ENCODE data around the gene KRTAP5-2. TPM values are rescaled to one million over a fixed set of nuclear protein-coding genes. Genes with fewer than 3 reads are reported as not detected.

KRTAP5-2 gene
- total RNA-seq, 1 experiment from 2014 or later, result 0.26 TPM

GRCh38 chr11:1563149-1563638 is 34.9 kb downstream of the KRTAP5-2 start:
- no peak for DNase-seq (ENCODE audit: low read depth, low spot score)
- in situ Hi-C loops (cut with HindIII; ENCODE audit: low pct_unique_long_range_greater_than_20kb, low sequenced_read_pairs), result no loop called here

GRCh38 chr11:1562469-1563148 is 35.5 kb downstream of the KRTAP5-2 start:
- in situ Hi-C loops (cut with HindIII; ENCODE audit: low pct_unique_long_range_greater_than_20kb, low sequenced_read_pairs), result no loop called here
- no peak for DNase-seq (ENCODE audit: low read depth, low spot score)

GRCh38 chr11:1561955-1562354 is 36.1 kb downstream of the KRTAP5-2 start:
- no peak for DNase-seq (ENCODE audit: low read depth, low spot score)
- in situ Hi-C loops (cut with HindIII; ENCODE audit: low pct_unique_long_range_greater_than_20kb, low sequenced_read_pairs), result no loop called here

GRCh38 chr11:1561266-1561665 is 36.8 kb downstream of the KRTAP5-2 start:
- in situ Hi-C loops (cut with HindIII; ENCODE audit: low pct_unique_long_range_greater_than_20kb, low sequenced_read_pairs), result no loop called here
- DNase-seq (ENCODE audit: low read depth, low spot score), result no peak

- in situ Hi-C loops (cut with HindIII; ENCODE audit: low pct_unique_long_range_greater_than_20kb, low sequenced_read_pairs), result no loop called here
- no peak for DNase-seq (ENCODE audit: low read depth, low spot score)
These were observed 37.3 kb downstream of the KRTAP5-2 start for GRCh38 chr11:1560649-1561251.

- no peak for DNase-seq (ENCODE audit: low read depth, low spot score)
- in situ Hi-C loops (cut with HindIII; ENCODE audit: low pct_unique_long_range_greater_than_20kb, low sequenced_read_pairs), result no loop called here
These were observed 38.0 kb downstream of the KRTAP5-2 start for GRCh38 chr11:1560002-1560648.

- DNase-seq (ENCODE audit: low read depth, low spot score), result no peak
- in situ Hi-C loops (cut with HindIII; ENCODE audit: low pct_unique_long_range_greater_than_20kb, low sequenced_read_pairs), result no loop called here
These were observed 38.8 kb downstream of the KRTAP5-2 start for GRCh38 chr11:1559111-1559951.

- no peak for DNase-seq (ENCODE audit: low read depth, low spot score)
- in situ Hi-C loops (cut with HindIII; ENCODE audit: low pct_unique_long_range_greater_than_20kb, low sequenced_read_pairs), result no loop called here
These were observed 39.4 kb downstream of the KRTAP5-2 start for GRCh38 chr11:1558775-1559110.

- DNase-seq (ENCODE audit: low read depth, low spot score), result no peak
- in situ Hi-C loops (cut with HindIII; ENCODE audit: low pct_unique_long_range_greater_than_20kb, low sequenced_read_pairs), result no loop called here
These were observed 40.0 kb downstream of the KRTAP5-2 start for GRCh38 chr11:1557904-1558774.

GRCh38 chr11:1557051-1557884 is 40.8 kb downstream of the KRTAP5-2 start:
- in situ Hi-C loops (cut with HindIII; ENCODE audit: low pct_unique_long_range_greater_than_20kb, low sequenced_read_pairs), result no loop called here
- DNase-seq (ENCODE audit: low read depth, low spot score), result no peak

- DNase-seq (ENCODE audit: low read depth, low spot score), result no peak
- in situ Hi-C loops (cut with HindIII; ENCODE audit: low pct_unique_long_range_greater_than_20kb, low sequenced_read_pairs), result no loop called here
These were observed 41.7 kb downstream of the KRTAP5-2 start for GRCh38 chr11:1556278-1556902.

- in situ Hi-C loops (cut with HindIII; ENCODE audit: low pct_unique_long_range_greater_than_20kb, low sequenced_read_pairs), result no loop called here
- no peak for DNase-seq (ENCODE audit: low read depth, low spot score)
These were observed 42.4 kb downstream of the KRTAP5-2 start for GRCh38 chr11:1555713-1556153.

GRCh38 chr11:1554981-1555712 is 42.9 kb downstream of the KRTAP5-2 start:
- in situ Hi-C loops (cut with HindIII; ENCODE audit: low pct_unique_long_range_greater_than_20kb, low sequenced_read_pairs), result no loop called here
- no peak for DNase-seq (ENCODE audit: low read depth, low spot score)

GRCh38 chr11:1553808-1554594 is 44.1 kb downstream of the KRTAP5-2 start:
- in situ Hi-C loops (cut with HindIII; ENCODE audit: low pct_unique_long_range_greater_than_20kb, low sequenced_read_pairs), result no loop called here
- DNase-seq (ENCODE audit: low read depth, low spot score), result no peak

Measured in SK-MEL-5 (cell line).